DOHH2 (cell line): ENCODE data around the gene TNFRSF9.

ENCODE experiments used
- H3F3A ChIP-seq: fragments of 200-600 bp; sonication (generic), shearing (Covaris generic); 2 replicates; pipeline ENCODE4 v1.6.0; 2016; ENCODE audit warnings: antibody characterized with exemption, mild to moderate bottlenecking; ENCODE audit not compliant: control insufficient read depth, insufficient read depth
- H3K27ac ChIP-seq: fragments of 200-600 bp; sonication (generic); 2 replicates; pipeline ENCODE4 v1.5.1; 2014; ENCODE audit warnings: low read depth, mild to moderate bottlenecking, low read length, moderate library complexity
- H3K27me3 ChIP-seq: fragments of 200-600 bp; sonication (generic); 2 replicates; pipeline ENCODE4 v1.6.1; 2014; ENCODE audit warnings: mild to moderate bottlenecking, low read length, mixed read lengths; ENCODE audit not compliant: control insufficient read depth
- H3K36me3 ChIP-seq: fragments of 200-600 bp; sonication (generic); 2 replicates; pipeline ENCODE4 v1.6.1; 2014; ENCODE audit warnings: mild to moderate bottlenecking, low read length, moderate library complexity, mixed read lengths; ENCODE audit not compliant: control insufficient read depth
- H3K4me1 ChIP-seq: fragments of 200-600 bp; sonication (generic); 2 replicates; pipeline ENCODE4 v1.6.1; 2014; ENCODE audit warnings: mild to moderate bottlenecking, low read length, mixed read lengths; ENCODE audit not compliant: control insufficient read depth
- H3K4me2 ChIP-seq: fragments of 200-600 bp; sonication (generic); 2 replicates; pipeline ENCODE4 v1.6.0; 2014; ENCODE audit warnings: mild to moderate bottlenecking, low read length, moderate library complexity
- H3K4me3 ChIP-seq: fragments of 200-600 bp; sonication (generic); 2 replicates; pipeline ENCODE4 v1.5.1; 2014; ENCODE audit warnings: mild to moderate bottlenecking, low read length, mixed read lengths
- H3K79me2 ChIP-seq: fragments of 200-600 bp; sonication (generic); 2 replicates; pipeline ENCODE4 v1.6.1; 2014; ENCODE audit warnings: mild to moderate bottlenecking, low read length, mixed read lengths; ENCODE audit not compliant: control insufficient read depth
- H3K9me2 ChIP-seq: fragments of 200-600 bp; sonication (generic); replicated peaks from 2 replicates; pipeline ENCODE4 v1.6.1; 2014; ENCODE audit warnings: mild to moderate bottlenecking, low read length, mixed read lengths; ENCODE audit not compliant: control insufficient read depth
- H3K9me3 ChIP-seq: fragments of 200-600 bp; sonication (generic); 2 replicates; pipeline ENCODE4 v1.6.1; 2014; ENCODE audit warnings: antibody characterized with exemption, low read length, mixed read lengths; ENCODE audit not compliant: control insufficient read depth, insufficient read depth
- H4K20me1 ChIP-seq: fragments of 200-600 bp; sonication (generic); 2 replicates; pipeline ENCODE4 v1.6.0; 2014; ENCODE audit warnings: low read depth, mild to moderate bottlenecking, antibody characterized with exemption, low read length, moderate library complexity; ENCODE audit not compliant: control insufficient read depth, insufficient read depth
- EZH2phosphoT487 ChIP-seq: fragments of 200-600 bp; sonication (generic); IDR thresholded peaks from 2 replicates; pipeline ENCODE4 v1.6.1; 2017; ENCODE audit warnings: borderline replicate concordance, mild to moderate bottlenecking, antibody characterized with exemption, low read length, moderate library complexity, mixed read lengths
- TF ChIP-seq, protein P1 (sequence below): fragments of 200-600 bp; sonication (generic); IDR thresholded peaks from one replicate; pipeline ENCODE4 v1.5.1; 2014; ENCODE audit warnings: antibody characterized with exemption, mild to moderate bottlenecking, low read depth, low read length; ENCODE audit not compliant: poor library complexity, severe bottlenecking

The TNFRSF9 gene

DNA sequence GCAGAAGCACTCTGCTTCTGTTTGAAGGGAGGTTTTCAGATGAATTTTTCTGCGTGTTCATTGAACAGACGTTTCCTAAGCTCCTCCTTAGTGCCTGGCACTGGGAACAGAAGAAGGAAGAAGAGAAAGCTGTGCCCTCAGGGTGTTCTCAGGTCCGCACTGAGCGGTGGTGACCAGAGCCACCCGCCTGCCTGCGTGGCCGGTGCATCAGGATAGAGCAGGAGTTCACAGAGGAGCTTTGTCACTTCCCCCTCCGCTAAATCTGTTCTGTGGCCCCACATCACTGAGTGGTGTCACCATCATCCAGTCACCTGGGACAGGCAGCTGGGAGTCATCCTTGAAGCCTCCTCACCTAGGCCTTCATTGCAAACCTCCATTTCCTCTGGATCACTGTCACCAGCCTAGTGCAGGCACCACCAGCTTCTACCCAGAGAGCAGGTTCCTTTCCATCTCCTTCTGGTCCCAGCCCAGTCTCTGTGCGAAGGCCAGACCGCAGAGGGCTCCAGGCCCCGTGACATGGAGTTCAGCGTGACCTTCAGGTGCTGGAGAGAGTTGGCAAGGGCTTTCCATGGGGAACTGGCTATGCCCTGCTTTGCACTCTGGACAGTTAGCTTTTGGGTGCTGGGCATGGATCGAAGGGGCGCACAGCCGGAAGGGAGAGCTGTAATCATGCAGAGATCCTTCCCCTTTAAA lies 42.6 kb upstream of the TNFRSF9 start:
- TF ChIP-seq EZH2phosphoT487: no peak
- TF ChIP-seq, protein P1, sequence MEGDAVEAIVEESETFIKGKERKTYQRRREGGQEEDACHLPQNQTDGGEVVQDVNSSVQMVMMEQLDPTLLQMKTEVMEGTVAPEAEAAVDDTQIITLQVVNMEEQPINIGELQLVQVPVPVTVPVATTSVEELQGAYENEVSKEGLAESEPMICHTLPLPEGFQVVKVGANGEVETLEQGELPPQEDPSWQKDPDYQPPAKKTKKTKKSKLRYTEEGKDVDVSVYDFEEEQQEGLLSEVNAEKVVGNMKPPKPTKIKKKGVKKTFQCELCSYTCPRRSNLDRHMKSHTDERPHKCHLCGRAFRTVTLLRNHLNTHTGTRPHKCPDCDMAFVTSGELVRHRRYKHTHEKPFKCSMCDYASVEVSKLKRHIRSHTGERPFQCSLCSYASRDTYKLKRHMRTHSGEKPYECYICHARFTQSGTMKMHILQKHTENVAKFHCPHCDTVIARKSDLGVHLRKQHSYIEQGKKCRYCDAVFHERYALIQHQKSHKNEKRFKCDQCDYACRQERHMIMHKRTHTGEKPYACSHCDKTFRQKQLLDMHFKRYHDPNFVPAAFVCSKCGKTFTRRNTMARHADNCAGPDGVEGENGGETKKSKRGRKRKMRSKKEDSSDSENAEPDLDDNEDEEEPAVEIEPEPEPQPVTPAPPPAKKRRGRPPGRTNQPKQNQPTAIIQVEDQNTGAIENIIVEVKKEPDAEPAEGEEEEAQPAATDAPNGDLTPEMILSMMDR: no peak
- no peak overlapping the region for H3K27ac ChIP-seq
- peaks cover 68% of the 10 kb centered on the region for H3K36me3 ChIP-seq

DNA sequence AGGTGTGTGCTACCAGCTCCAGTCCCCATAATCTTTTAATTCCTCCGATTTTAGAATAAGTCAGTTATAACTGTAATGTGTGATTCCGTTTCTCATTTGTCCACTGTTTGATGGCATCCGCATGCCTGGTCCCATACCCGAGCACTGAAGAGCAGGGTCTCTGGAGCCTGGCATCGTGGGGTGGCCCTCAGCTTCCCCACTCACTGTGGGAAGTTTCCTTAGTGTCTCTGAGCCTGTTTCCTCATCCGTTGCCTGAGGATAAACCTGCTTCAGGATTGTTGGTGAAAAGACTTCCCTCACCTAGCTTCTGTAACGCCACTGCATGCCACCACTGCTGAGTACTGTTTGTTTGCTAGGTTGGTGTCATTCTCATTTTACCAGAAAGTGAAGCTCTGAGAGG lies 40.3 kb upstream of the TNFRSF9 start:
- no peaks in the 10 kb centered on the region for H3K9me2 ChIP-seq
- H4K20me1 ChIP-seq: 0 out of 2 replicates have a peak, but pooled peaks cover 4% of the 10 kb centered on the region
- H3K4me3 ChIP-seq: no peak overlapping the region
- no peaks in the 10 kb centered on the region for H3K9me3 ChIP-seq
- peaks cover 11% of the 10 kb centered on the region for H3K79me2 ChIP-seq
- H3K4me1 ChIP-seq: peaks cover 4% of the 10 kb centered on the region; the same call in 1 of the 2 replicates
- H3K4me2 ChIP-seq: no peak overlapping the region
- no peaks in the 10 kb centered on the region for H3K27me3 ChIP-seq
- no peak overlapping the region for H3K27ac ChIP-seq
- 0 out of 2 replicates have a peak, but pooled peaks cover 6% of the 10 kb centered on the region for H3F3A ChIP-seq
- no peak for TF ChIP-seq EZH2phosphoT487
- TF ChIP-seq, protein P1: no peak
- H3K36me3 ChIP-seq: peaks cover 78% of the 10 kb centered on the region

More for the DNA sequence above, 42.6 kb upstream of the TNFRSF9 start:
- no peak overlapping the region for H3K4me3 ChIP-seq
- H3F3A ChIP-seq: peaks cover 3% of the 10 kb centered on the region; the same call in 1 of the 2 replicates
- no peaks in the 10 kb centered on the region for H3K9me3 ChIP-seq
- peaks cover 4% of the 10 kb centered on the region; the same call in 1 of the 2 replicates for H3K4me1 ChIP-seq
- H4K20me1 ChIP-seq: 0 out of 2 replicates have a peak, but pooled peaks cover 4% of the 10 kb centered on the region
- H3K79me2 ChIP-seq: peaks cover 7% of the 10 kb centered on the region
- H3K27me3 ChIP-seq: no peaks in the 10 kb centered on the region
- H3K9me2 ChIP-seq: no peaks in the 10 kb centered on the region
- H3K4me2 ChIP-seq: no peak overlapping the region

DNA sequence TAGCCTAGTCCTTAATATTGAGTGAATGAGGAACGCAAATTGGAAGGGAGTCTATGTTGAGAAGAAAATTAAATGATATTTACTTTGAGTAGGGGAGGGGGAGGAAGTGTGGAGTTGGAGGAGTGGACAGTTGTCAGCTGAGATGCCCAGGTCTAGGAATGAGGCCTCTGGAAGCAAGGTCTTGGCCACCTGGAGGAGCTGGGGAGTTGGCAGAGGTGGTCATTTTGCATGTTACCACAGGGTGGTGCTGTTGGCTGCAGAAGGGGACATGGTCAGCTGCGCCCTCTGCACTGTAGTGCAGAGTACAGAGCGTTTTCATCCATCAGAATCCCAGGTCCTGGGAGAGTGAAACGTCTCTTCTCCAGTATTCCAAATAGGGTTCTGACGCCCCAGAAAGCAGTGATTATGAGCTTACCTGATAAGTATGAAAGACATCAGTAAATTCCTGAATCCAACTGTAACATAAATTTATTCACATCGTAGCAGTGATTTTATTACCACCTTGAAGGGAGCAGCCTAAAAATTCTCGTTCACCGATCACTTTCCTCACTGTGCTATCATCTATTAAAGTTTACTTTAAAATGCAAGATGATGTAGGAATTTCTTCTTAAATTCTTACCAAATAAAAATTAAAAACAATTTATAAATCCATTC lies 34.7 kb upstream of the TNFRSF9 start:
- TF ChIP-seq, protein P1: peak; percentile 90
- no peak for TF ChIP-seq EZH2phosphoT487
- Histone ChIP-seq H3K9me2 (no peaks in the 10 kb centered on the region), H4K20me1 (no peaks in the 10 kb centered on the region), H3K79me2 (peaks cover 21% of the 10 kb centered on the region), H3K4me3 (no peak overlapping the region), H3K36me3 (peaks cover 61% of the 10 kb centered on the region), H3K9me3 (no peaks in the 10 kb centered on the region), H3F3A (0 out of 2 replicates have a peak, but pooled peaks cover 5% of the 10 kb centered on the region), H3K4me1 (no peaks in the 10 kb centered on the region), H3K27me3 (no peaks in the 10 kb centered on the region), H3K27ac (no peak overlapping the region), H3K4me2 (no peak overlapping the region)
